Fibroblast of skin of right quadriceps (primary cell): ENCODE data around the gene PIP4K2A.
A peak's percentile ranks its signal among the peaks of the same experiment; 100 is the strongest.
"Not testable (repeated sequence)": the region's sequence is repeated elsewhere in the genome, so short reads cannot be mapped to it uniquely, and the experiment has no call there.

Experiments used
- DNase-seq: peaks from one replicate; pipeline ENCODE4 v3.0.0-alpha.2; 2013

Gene PIP4K2A

DNA sequence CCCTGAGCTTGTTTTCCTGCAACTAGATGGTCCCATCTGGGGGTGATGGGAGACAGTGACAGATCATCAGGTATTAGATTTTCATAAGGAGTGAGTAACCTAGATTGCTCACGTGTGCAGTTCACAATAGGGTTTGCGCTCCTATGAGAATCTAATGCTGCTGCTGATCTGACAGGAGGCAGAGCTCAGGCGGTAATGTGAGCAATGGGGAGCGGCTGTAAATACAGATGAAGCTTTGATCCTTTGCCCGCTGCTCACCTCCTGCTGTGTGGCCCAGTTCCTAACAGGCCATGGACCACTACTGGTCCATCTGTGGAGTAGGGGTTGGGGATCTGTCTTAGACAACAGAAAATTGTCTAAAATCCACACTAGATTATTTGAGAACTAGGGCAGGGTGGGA lies 22.3 kb downstream of the PIP4K2A start:
- DNase-seq: not testable (repeated sequence)

DNA sequence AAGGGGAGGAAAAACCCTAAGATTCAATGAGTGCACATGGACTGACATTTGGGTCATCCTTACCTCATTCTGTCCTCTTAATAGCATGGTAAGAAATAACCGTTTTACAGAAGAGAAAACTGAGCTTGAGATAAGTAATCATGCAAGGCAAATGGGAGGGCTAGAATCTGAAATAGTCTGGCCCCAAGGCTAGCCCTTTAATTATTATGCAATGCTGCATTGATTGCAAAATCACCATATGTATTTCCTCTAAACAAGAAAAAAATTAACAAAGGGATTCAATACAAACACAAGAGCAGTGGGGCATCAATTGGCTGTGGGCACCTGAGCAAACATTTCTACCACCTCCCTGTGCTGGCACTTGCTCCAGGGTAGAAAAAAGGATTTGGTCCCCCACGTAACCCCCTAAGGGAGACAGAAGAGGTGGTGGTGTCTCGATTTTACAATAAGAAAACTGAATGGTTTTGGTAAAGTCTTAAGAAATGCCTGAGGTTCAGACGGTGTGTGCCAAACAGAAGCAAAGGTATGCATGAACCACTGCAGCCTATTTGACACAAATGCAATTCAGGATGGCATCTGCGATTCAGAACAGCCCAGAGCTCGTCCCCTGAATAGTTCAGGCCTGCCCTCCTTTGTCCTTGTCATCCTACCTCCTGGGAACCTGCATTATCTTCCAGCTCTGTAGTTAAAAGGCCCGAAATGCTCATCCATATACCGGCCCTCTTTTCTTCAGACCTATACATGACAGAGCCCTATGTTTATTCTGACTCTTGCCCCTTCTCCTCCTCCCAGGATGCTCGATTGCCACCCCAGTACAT lies 23.6 kb downstream of the PIP4K2A start:
- no peak for DNase-seq

DNA sequence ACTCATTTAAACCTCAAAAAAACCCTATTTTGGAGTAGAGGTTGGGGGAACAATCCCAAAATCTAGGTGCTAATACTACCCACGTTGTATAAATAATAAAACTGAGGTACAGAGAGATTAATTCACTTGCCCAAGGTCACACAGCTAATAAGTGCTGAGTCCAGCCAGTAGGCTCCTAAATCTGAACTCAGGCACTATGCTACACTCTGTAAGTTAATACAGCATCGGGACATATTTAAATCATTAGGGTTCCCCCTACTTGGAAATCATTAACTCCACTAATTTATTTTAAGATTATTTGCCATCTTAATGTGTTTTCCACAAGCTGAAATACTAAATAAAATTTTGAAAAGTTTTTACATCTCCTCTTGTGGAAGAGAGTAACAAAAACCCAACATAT lies 24.2 kb downstream of the PIP4K2A start:
- no peak for DNase-seq

DNA sequence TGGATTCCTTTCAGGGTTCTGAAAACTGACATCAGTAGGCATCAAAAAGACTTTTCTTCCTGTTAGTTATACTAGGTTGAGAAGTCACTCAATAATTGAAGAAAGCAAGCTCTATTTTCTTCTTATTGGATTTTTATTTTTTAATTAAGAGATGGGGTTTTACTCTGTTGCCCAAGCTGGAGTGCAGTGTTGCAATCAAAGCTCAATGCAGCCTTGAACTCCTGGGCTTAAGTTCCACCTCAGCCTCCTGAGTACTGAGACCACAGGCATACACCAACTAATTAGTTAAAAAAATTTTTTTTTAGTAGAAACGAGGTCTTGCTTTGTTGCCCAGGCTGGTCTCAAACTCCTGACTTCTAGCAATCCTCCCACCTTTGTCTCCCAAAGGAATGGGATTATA lies 28.0 kb downstream of the PIP4K2A start:
- no peak for DNase-seq

DNA sequence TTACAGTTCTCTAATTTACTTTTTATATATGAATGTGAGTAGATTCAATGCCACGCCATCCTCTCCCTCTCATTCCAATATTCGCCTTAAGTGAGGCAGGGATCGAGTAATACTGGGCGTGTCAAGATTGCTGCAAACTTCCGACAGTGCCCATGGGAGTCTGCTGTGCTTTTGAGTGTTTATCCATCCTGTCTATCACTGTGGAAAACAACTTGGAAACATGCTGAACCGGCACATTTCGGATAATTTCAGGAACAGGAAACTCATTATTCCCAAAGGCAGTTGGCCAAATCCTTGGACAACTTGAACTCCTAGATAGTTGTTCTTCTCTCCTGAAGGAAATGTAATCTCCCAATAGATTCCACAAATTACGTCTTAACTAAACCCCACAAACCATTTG lies 28.5 kb downstream of the PIP4K2A start:
- DNase-seq: no peak

DNA sequence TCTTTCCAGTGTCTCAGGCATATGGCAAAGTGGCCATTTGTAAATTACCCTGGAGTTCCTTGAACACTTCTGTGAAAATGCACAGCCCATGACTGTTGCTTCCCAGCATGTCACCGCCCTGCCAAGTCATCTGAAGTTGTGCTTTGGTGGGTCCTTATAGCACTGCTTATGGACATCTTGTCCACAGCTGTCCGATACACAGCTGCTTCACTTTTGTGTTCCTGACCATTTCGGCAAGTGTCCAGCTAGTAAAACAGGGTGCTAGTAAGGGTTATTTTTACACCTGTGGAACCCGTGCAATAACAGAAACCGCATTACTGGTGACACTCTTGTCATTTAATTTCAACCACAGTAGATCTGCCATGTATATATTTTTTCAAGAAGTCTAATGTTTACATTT lies 29.7 kb downstream of the PIP4K2A start:
- DNase-seq: no peak

DNA sequence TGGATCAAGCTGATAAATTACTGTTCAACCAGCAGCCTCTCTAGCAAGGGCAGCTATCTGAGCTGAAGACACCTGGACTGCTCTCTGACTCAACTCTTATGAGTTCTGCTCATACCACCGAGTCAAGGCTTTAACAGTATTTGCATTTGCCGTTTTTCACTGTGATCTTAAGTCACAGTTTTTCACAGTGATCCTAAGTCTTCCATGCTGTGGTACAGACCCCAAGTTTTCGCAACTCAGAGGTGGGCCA lies 31.3 kb downstream of the PIP4K2A start:
- DNase-seq: no peak

DNA sequence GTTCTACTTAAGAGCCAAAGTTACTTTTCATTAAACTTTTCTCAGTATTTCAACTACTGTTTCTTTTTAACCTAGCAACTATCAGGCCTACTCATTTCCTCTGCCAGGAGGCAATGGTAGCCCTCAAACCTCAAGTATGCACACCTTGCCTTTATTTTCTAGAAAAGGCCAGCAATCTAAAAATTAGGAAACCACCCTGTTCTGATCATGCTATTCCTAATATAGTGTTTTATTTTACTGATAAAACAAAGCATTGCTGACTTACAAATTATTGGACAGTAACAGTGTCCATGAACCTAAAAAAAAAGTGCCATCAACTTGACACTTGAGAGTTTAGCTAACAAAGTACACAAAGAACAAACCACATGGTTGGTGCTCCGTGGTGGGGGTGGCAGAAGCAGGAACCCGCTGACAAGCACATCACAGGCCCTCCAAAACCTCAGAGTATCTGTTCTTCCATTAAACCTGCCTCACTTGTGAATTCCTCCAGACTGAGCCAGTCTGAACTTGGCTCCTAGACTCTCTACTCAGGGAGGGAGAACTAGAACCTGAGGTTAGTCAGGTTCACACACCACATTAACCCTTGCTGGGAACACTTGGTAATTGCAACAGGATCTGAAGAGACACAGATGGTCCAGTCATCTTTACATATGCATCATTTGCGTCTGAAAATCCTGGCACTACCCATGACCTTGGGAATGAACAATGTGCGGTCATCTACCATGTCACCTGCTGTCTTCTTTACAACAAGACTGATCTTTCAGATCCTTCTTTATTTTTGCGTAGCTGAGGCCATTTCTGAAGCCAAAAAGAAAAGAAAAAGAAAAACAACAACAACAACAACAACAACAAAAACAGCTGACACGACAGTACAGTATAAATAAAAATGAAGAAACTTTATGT lies 31.9 kb downstream of the PIP4K2A start:
- peak; percentile 50 for DNase-seq

DNA sequence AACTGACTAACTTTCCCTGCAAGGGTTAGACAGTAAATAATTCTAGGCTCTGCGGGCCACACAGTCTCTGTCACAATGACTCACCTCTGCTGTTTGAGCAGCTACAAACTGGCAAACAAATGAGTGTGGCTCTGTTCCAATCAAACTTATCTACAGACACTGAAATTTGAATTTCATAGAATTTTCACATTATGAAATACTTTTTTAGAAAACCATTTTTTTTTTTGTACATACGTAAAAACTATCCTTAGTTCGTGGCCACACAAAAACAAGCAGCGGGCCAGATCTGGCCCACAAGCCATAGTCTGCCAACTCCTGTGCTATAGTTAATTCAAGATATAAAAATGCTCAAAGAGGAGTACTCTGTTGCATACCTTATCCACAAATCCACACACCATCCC lies 32.6 kb downstream of the PIP4K2A start:
- DNase-seq: peak; percentile 78

DNA sequence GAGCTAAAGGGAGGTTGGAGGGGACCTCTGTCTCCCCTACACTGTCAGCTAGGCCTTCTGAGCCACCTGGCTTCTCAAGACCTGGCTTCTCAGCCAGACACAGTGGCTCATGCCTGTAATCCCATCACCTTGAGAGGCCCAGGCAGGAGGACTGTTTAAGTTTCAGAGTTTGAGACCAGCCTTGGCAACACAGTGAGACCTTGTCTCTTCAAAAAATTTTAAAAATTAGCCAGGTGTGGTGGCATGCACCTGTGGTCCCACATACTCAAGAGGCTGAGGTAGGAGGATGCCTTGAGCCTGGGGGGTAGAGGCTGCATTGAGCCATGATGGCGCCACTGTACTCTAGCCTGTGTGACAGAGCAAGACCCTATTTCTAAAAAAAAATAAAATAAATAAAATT lies 33.1 kb downstream of the PIP4K2A start:
- no peak for DNase-seq

DNA sequence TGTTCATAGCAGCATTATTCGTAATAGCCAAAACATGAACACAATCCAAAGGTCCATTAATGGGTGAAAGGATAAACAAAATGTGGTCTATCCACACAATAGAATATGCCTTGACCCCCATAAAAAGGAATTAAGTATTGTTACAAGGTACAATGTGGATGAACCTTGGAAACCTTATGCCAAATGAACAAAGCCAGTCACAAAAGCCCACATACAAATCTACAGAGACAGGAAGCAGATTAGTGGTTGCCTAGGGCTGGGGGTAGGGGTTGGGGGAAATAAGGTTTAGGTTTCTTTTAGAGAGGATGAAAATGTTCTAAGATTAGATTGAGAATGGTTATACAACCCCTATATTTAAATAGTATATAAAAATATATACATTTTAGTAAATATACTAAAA lies 34.8 kb downstream of the PIP4K2A start:
- DNase-seq: no peak

DNA sequence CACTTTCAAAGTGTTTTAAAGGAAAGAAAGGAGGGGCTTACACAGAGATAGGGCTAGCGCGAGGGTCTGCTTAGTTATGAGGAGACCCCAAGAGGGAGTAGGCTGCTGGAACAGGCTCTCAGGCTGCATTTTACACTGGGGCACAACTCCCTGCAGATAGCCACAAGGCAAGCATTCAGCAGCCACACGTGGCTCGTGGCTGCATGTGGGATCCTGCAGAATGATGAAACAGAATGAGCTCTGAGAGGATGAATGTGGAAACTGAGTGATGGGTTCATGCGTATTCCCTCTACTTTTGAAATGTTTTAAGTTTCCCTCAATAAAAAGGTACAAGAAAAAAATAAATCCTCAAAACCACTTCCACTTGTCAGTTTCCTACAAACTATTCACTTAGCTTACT lies 37.0 kb downstream of the PIP4K2A start:
- DNase-seq: no peak

DNA sequence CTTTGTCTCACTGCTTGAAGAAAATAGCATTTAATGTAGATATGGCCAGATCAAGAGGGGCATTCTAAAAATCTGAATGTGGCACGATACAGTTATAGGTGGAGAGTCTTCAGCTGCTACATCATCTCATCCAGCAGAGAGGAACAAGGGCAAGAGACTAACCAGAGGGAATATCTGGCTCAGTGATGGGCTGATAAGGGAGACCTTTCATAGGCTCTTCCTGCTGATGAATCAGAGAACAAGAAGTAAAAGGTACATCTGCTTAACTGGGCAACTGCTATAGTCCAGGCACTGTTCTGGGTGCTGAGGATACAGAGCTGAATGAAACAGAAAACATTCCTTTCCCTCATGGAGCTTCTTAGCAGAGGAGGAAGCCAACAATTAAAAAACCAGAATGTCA lies 37.9 kb downstream of the PIP4K2A start:
- no peak for DNase-seq

DNA sequence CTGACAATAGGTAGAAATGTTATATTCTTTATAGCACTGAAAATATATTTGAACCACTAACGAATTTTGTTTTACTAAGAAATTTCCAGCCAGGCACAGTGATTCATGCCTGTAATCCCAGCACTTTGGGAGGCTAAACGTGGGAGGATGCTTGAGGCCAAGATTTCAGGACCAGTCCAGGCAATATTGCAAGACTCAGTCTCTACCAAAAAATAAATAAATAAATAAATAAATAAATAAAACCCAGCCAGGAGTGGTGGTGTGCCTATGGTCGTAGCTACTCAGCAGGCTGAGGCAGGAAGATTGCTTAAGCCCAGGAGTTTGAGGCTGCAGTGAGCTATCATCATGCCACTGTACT lies 39.8 kb downstream of the PIP4K2A start:
- DNase-seq: no peak

DNA sequence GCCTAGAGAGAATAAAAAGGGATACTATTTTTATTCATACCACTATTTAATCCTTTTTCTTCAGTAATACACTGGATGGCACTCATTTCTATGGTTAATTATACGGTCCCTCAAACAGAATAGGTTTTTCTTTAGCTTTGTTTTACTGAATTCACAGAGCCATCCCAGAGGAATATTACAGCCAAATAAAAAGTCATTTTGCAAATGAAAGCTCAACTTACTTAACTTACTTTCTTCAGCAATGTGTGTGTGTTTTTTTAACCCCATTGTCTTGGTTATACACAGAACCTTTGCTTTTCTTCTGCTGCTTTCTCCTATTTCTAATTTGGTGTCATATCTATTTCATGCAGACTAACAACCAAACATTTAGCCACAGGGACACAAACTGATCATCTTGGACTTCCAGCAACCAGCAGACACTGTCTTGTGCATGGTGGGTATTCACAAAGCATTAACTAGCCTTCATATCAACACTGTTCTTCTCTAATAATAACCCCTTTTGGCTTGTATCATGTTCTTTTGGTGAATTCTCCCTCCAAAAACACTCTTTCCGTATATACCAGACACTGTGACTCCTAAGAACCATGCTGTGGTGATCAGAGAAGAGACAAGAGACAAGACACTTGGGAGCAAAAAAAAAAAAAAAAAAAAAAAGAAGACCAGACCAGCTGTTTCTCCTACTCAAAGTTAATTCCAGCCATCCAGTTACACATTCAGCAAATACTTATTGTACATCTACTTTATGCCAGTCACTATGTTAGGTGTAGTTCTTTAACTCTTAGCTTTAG lies 40.4 kb downstream of the PIP4K2A start:
- no peak for DNase-seq

DNA sequence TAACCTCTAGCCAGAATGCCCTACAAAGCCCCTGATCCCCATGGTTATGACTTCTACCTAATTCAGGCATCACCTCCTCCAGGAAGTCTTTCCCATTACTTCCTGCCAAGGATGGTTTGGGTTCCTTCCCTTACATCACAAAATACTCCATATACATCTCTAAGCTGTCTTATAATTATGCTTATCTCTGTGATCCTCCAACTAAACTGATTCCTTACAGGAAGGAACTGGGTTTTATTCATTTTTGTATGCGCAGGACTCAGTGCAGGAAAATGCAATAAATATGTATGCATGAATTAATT lies 41.3 kb downstream of the PIP4K2A start:
- no peak for DNase-seq

DNA sequence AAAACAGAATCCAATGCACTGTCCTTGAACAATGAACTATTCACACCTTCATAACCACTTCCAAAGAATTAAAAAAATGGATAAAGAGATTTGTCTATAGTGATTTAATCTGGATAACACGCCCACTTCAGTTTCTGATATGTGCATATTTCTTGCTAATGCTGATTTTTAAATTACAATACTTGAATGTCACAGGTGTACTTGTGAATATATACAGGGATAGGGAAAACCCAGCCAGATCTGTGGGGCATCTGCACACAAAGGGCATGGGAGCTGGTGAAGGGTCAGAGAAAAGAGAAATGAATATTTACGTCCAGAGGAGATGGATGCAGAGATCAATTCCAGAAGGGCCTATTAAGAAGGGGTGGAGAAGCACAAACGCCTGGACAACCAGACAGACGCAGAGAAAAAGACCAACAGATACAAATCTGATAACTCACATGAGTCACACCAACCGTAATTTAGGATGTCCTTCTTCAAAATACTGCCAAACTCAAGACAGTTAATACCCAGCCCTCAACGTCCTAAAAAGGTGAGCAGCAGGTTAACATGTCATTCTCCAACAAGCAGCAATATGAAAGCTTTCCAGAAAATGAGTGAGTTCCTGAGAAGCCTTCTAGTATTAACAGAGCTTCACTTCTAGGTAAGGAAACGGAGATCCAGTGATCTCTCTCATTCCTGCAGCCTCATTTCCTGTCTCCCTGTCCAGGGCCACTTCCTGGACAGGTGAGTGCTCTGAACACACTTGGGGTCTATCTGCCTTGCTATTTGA lies 41.9 kb downstream of the PIP4K2A start:
- no peak for DNase-seq

DNA sequence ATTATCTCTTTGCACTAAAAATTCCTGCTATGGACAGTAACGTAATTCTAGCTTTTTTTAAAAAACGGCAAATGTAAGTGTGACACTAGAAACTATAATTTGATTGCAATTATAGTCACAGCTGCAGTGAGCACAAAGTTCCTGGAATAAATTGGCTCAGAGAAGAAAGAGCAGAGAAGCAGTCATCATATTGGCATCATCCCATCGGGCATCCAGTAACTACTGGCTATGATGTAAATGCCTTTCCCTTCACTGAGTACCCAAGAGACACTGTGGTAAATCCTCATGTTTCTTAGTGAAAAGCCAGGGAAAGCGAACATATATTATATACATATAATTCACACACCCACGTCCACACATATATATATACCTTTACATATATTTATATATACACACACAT lies 43.6 kb downstream of the PIP4K2A start:
- DNase-seq: peak; percentile 51

DNA sequence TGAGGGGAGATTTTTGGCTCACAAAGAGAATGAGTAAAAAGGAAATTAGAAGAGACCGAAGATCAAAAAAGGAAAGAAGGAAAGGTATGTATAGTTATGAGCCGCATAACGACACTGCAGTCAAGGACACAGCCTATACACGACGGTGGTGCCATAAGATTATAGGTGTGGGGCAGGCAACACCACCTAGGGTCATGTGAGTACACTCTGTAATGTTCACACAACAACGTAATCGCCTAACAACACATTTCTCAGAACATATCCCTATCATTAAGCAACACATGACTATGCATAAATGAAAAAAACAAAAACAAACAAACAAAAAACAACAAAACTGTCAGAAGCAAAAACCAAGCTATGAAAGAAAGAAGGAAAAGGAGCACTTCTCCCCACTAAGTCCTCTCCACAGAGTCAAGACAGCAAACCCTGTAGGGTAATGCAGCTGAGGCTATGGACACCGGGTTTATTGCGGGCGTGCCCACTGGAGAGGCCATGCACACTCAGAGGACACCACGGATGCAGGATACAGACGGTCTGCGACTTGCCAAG lies 45.1 kb downstream of the PIP4K2A start:
- no peak for DNase-seq

DNA sequence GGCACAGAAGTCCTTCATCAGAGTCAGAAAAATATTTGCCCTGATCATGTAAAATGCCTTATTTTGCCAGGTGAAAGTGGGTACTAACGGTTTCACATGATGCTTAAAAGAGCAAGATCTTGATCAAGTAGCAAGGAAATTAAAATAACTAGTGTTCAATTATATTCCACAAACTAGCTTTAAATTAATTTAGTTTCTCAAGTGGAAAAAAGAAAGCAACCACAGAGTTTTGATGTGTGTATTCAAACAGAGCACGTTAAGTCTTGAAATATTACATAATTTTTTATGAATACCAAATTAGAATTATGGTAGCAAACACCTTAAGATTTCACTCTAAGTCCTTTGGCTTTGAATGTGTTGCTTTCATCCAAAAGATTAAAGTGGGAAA lies 47.3 kb downstream of the PIP4K2A start:
- no peak for DNase-seq

DNA sequence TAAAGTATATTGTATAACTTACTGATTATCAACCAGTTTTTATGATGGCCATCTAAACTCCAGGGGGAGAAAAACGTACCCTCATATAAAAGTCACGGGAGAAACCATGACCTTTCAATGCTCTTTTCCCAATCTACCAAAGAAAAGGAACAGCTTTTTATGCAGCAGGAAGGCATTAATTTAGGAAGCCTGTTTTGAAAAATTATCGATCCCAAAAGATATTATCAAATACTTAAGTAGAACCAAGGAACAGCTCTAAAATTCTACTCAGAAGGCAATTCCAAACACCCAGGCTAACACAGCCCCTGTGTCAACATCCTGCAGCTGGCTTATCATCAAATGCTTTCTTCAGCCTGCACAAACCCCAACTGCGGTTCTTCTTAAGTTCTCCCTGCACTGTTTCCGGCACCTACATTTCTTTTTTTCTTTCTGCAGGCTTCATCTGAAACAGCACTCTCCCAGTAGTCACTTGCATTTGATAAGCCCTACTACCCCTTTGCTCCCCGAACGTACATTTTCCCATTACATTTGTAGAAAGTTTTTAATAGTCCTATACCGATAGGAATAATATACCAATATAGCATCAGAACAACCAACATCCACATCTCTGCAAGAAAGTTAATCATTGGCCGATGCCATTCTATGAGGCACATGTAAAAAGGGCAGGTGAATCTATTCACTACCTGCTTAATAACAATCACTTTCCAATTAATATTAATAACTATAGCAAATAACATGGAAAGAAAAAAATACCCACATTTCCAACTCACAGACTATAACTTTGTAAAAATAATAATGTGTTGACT lies 47.9 kb downstream of the PIP4K2A start:
- DNase-seq: no peak

DNA sequence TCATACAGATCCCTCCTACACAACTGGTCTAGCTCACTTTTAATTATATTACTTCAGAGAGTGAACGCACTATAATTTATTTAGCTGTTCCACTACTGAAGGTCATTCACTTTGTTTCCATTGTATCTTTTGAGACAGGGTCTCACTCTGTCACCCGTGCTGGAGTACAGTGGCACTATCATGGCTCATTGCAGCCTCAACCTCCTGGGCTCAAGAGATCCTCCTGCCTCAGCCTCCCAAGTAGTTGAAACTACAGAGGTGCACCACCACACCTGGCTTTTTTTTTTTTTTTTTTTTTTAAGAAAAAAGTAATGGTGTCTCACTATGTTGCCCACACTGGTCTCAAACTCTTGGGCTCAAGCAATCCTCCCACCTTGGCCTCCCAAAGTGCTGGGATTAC lies 49.0 kb downstream of the PIP4K2A start:
- DNase-seq: no peak
